HG02763 (cell line): ENCODE data around the gene GNG10.
"Not testable (repeated sequence)": the region's sequence is repeated elsewhere in the genome, so short reads cannot be mapped to it uniquely, and the experiment has no call there.

Experiments used
- ATAC-seq: cut with Tn5 transposase; IDR thresholded peaks from one replicate; pipeline ENCODE4 v1.9.1; 2021; ENCODE audit warnings: mild to moderate bottlenecking, moderate library complexity; ENCODE audit not compliant: unreplicated experiment

GNG10 gene

GRCh38 chr9:111661150-111661801, at the start of gene GNG10:
Gene GNG10, plus strand, starts transcription at chr9:111661605. Its CDS starts 30 bp downstream, at chr9:111661635.
- peak; percentile 88 for ATAC-seq

- no peak for ATAC-seq
Measured at GRCh38 chr9:111613436-111614040, 47.9 kb upstream of the GNG10 start.

- no peak for ATAC-seq
Measured at GRCh38 chr9:111615928-111616327, 45.5 kb upstream of the GNG10 start.

GRCh38 chr9:111617349-111617748, 44.1 kb upstream of the GNG10 start:
- not testable (repeated sequence) for ATAC-seq

- no peak for ATAC-seq
Measured at GRCh38 chr9:111621895-111622480, 39.4 kb upstream of the GNG10 start.

- ATAC-seq: no peak
Measured at GRCh38 chr9:111622626-111623025, 38.8 kb upstream of the GNG10 start.

- no peak for ATAC-seq
Measured at GRCh38 chr9:111627260-111627963, 34.0 kb upstream of the GNG10 start.

- ATAC-seq: no peak
Measured at GRCh38 chr9:111628411-111628810, 33.0 kb upstream of the GNG10 start.

GRCh38 chr9:111630182-111630963, 31.0 kb upstream of the GNG10 start:
- ATAC-seq: peak; percentile 16

GRCh38 chr9:111630964-111631213, 30.5 kb upstream of the GNG10 start:
- ATAC-seq: no peak

- ATAC-seq: peak; percentile 94
Measured at GRCh38 chr9:111631214-111631971, 30.0 kb upstream of the GNG10 start, which contains the start of gene DNAJC25. Gene DNAJC25, plus strand, starts transcription at chr9:111631334. Its CDS starts 74 bp downstream, at chr9:111631408.

- no peak for ATAC-seq
Measured at GRCh38 chr9:111632060-111632459, 29.3 kb upstream of the GNG10 start.

GRCh38 chr9:111632695-111633388, 28.6 kb upstream of the GNG10 start:
- ATAC-seq: no peak

- no peak for ATAC-seq
Measured at GRCh38 chr9:111633389-111633736, 28.0 kb upstream of the GNG10 start.

- ATAC-seq: no peak
Measured at GRCh38 chr9:111634860-111635259, 26.5 kb upstream of the GNG10 start.

GRCh38 chr9:111637421-111637950, 23.9 kb upstream of the GNG10 start:
- ATAC-seq: no peak

GRCh38 chr9:111644195-111644772, 17.1 kb upstream of the GNG10 start:
- no peak for ATAC-seq

- no peak for ATAC-seq
Measured at GRCh38 chr9:111645806-111646205, 15.6 kb upstream of the GNG10 start.

GRCh38 chr9:111646417-111646816, 15.0 kb upstream of the GNG10 start:
- no peak for ATAC-seq
